HPDE6-E6E7 (cell line): ENCODE results near the gene IER3IP1.
"Not testable (repeated sequence)": the region's sequence is repeated elsewhere in the genome, so short reads cannot be mapped to it uniquely, and the experiment has no call there.

Experiments used
- DNase-seq: peaks from one replicate; pipeline ENCODE4 v3.0.0; 2011; ENCODE audit warnings: missing footprints; ENCODE audit errors: extremely low spot score

Gene IER3IP1

GRCh38 chr18:47160256-47160655, 15.9 kb downstream of the IER3IP1 start:
- no peak for DNase-seq

GRCh38 chr18:47158404-47158803, 17.8 kb downstream of the IER3IP1 start:
- not testable (repeated sequence) for DNase-seq

GRCh38 chr18:47151439-47151838, 24.7 kb downstream of the IER3IP1 start:
- DNase-seq: no peak

- DNase-seq: peak; percentile 9
Measured at GRCh38 chr18:47150824-47151366, 25.3 kb downstream of the IER3IP1 start.

- DNase-seq: peak; percentile 71
Measured at GRCh38 chr18:47150029-47150823, 25.9 kb downstream of the IER3IP1 start, which contains the start of gene HDHD2. HDHD2 (minus strand) TSS chr18:47150500; CDS start chr18:47136439, 14,061 bp downstream.

- peak; percentile 6 for DNase-seq
Measured at GRCh38 chr18:47149457-47150028, 26.6 kb downstream of the IER3IP1 start.

- no peak for DNase-seq
Measured at GRCh38 chr18:47146206-47146605, 30.0 kb downstream of the IER3IP1 start.

- DNase-seq: no peak
Measured at GRCh38 chr18:47143899-47144485, 32.2 kb downstream of the IER3IP1 start.

GRCh38 chr18:47143153-47143552, 33.0 kb downstream of the IER3IP1 start:
- DNase-seq: no peak

- no peak for DNase-seq
Measured at GRCh38 chr18:47141289-47141688, 34.9 kb downstream of the IER3IP1 start.

GRCh38 chr18:47121146-47121545, 55.0 kb downstream of the IER3IP1 start:
- DNase-seq: no peak

GRCh38 chr18:47120428-47120827, 55.7 kb downstream of the IER3IP1 start:
- no peak for DNase-seq

- no peak for DNase-seq
Measured at GRCh38 chr18:47118981-47119380, 57.2 kb downstream of the IER3IP1 start.

GRCh38 chr18:47115205-47115604, 61.0 kb downstream of the IER3IP1 start:
- no peak for DNase-seq

- DNase-seq: no peak
Measured at GRCh38 chr18:47113796-47114540, 62.2 kb downstream of the IER3IP1 start.

- DNase-seq: no peak
Measured at GRCh38 chr18:47110492-47111274, 65.5 kb downstream of the IER3IP1 start.

- DNase-seq: no peak
Measured at GRCh38 chr18:47109720-47110119, 66.4 kb downstream of the IER3IP1 start.

GRCh38 chr18:47108998-47109405, 67.2 kb downstream of the IER3IP1 start:
- DNase-seq: no peak

- no peak for DNase-seq
Measured at GRCh38 chr18:47108373-47108772, 67.8 kb downstream of the IER3IP1 start.
